NCI-H187 (cell line): ENCODE results near the gene TSC1.
"Not testable (repeated sequence)": the region's sequence is repeated elsewhere in the genome, so short reads cannot be mapped to it uniquely, and the experiment has no call there.

Experiments
- DNase-seq, 2 experiments: peaks; one replicate each; lab custom pipeline; 2025; lab: John Stamatoyannopoulos, UW

Gene TSC1

GRCh38 chr9:132944294-132945185 is at the start of gene TSC1:
Gene TSC1, minus strand, starts transcription at chr9:132944616. Its CDS starts 15,744 bp downstream, at chr9:132928872.
- peak; percentile 50 to 81 for DNase-seq

DNA sequence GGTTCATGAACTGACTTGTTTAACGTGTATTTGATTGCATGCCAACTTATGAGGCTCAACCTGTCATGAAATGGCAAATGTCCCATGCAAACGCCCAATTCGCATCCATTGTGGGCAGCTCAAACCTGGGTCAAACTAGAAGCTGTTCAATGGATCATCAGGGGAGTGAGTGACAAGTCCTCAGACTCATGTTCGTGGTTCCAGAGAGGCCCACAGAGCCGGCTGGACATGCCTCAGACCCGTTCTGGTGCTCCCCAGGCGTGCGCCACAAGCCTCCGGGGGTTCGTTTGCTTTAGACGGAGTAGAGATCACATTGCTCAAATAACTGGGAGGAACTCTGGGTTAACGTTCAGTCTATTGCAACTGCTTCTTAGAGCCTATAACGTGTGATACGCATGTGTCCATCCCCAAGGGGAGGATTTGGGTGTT is 49.1 kb upstream of the TSC1 start:
- no peak for DNase-seq

GRCh38 chr9:132991351-132992300 is 47.2 kb upstream of the TSC1 start:
- DNase-seq, result no peak

DNA sequence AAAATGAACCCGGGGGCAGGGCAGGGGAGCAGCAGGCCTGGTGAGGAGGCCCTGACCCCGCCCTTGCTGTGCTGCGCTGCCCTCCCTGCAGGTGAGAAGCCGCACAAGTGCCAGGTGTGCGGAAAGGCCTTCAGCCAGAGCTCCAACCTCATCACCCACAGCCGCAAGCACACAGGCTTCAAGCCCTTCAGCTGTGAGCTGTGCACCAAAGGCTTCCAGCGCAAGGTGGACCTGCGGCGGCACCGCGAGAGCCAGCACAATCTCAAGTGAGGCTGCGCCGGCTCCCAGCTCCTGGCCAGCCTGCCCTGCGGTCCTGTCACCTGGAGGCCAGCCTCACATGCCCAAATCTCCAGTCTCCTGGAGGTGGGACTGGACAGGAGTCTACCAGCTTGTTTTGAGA is 46.4 kb upstream of the TSC1 start:
- no peak for DNase-seq

DNA sequence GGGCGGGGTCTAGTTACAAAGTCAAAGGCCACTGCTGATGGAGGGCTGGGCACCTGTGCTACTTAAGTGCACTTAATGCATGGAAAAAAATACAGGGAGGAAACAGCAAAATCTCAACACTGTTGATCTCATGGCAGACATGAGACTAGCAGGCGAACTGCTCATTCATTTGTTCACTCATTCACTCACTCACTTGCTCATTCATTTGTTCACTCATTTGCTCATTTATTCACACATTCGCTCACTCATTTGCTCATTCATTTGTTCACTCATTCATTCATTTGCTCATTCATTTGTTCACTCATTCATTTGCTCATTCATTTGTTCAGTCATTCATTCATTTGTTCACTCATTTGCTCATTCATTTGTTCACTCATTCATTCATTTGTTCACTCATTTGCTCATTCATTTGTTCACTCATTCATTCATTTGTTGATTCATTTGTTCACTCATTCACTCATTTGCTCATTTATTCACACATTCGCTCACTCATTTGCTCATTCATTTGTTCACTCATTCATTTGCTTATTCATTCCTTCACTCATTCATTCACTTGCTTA is 45.7 kb upstream of the TSC1 start:
- DNase-seq, result not testable (repeated sequence)

- no peak for DNase-seq
These were observed 45.1 kb upstream of the TSC1 start for GRCh38 chr9:132989414-132989996.

GRCh38 chr9:132989014-132989310 is 44.5 kb upstream of the TSC1 start:
- DNase-seq, result no peak

DNA sequence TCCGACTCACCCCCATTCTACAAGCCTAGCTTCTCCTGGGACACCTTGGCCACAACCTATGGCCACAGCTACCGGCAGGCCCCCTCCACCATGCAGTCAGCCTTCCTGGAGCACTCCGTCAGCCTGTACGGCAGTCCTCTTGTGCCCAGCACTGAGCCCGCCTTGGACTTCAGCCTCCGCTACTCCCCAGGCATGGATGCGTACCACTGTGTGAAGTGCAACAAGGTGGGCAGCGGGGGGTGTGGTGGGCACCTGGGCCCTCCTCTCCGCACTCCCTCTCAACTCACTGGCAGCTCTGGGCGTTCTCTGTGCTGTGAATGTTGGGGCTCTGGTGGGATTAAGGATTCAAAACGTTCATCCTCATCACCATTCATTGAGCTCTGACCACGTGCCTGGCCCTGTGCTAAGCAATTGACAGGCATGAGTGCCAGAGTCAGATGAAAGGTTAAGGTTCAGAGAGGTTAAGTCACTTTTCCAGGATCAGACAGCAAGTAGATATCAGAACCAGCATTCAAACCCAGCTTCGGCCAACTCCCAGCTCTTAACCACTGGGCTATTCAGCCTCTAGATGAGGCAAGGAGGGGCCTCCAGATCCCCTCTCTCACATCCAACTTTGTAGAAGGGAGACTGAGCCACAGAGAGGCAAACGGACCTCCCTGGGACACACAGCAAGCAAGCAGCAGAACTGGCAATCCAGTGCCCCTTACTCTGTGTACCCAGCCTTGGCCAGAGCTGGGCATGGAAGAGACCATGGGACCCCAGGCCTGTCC is 44.0 kb upstream of the TSC1 start:
- DNase-seq, result no peak

- DNase-seq, result no peak
These were observed 42.5 kb upstream of the TSC1 start for GRCh38 chr9:132986640-132987620.

GRCh38 chr9:132986114-132986513 is 41.7 kb upstream of the TSC1 start:
- no peak for DNase-seq

- no peak for DNase-seq
These were observed 41.1 kb upstream of the TSC1 start for GRCh38 chr9:132985489-132985888.

GRCh38 chr9:132985071-132985350 is 40.6 kb upstream of the TSC1 start:
- no peak for DNase-seq

GRCh38 chr9:132984202-132985070 is 40.0 kb upstream of the TSC1 start:
- DNase-seq, result no peak

DNA sequence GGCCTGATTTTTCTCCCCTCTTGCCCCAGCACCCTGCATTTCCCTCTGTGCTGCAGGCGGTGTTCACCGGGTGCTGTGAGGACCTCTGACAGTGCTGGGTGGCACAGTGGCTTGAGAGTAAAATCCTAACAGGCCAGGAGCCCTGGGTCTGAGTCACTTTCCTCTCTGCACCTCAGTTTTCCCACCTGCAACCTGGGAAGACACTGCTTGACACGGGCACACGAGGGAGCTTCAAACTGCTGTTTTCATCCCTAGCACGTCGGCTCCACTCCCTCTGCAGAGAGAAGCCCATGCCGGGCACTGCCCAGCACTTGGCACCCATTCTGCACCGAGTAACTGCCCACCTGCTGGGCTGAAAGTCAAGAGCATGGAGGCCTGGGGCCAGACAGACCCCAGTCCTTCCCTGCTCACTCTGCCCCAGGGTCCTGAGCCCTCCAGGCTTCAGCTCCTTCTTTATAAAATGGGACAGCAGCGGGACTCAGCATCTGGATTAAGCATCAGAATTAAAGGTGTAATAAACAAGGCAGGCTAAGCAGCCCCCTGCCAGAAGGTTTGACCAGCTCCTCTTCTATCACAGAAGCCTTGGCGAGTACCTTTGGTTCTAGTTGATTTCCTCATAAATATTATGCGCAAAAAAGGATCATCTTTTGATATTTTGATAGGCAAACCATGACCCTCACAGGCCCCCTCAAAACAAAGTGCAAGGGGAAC is 39.2 kb upstream of the TSC1 start:
- DNase-seq, result no peak

DNA sequence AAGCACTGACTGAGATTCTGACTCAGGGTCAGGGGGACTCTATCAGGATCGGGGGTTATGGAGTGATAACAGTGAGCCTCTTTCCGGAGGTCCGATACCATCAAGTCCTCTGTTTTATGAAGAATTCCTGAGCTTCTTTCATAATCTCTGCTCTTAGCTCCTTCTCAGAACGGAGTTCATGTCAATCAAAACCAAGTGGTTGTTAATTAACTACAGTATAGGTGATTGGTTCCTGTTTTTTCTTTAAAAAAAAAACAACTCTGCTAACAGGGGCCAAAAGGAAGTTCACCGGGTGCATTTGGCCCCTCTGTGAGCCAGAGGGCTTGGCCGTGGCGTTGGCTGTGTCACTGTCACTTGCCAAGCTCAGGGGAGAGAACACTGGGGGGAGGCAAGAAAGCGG is 38.0 kb upstream of the TSC1 start:
- no peak for DNase-seq

DNA sequence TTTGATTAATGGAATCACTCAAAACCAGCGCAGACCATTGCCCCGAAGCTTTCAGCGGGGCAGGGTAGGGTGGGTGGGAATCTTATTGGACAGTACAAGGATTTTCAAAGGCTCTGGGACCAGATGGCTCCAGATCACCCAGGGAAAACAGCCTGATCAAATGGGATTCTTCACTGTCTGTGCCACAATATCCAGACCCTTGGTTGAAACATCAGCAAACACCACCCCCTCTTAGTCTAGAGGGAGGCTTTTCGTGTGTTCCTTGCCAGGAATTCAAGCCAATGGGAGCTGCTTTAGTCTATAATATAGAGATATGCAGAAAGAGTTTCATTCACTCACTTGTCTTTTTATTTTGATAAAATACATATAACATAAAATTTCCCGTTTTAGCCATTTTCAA is 35.7 kb upstream of the TSC1 start:
- DNase-seq, result no peak

DNA sequence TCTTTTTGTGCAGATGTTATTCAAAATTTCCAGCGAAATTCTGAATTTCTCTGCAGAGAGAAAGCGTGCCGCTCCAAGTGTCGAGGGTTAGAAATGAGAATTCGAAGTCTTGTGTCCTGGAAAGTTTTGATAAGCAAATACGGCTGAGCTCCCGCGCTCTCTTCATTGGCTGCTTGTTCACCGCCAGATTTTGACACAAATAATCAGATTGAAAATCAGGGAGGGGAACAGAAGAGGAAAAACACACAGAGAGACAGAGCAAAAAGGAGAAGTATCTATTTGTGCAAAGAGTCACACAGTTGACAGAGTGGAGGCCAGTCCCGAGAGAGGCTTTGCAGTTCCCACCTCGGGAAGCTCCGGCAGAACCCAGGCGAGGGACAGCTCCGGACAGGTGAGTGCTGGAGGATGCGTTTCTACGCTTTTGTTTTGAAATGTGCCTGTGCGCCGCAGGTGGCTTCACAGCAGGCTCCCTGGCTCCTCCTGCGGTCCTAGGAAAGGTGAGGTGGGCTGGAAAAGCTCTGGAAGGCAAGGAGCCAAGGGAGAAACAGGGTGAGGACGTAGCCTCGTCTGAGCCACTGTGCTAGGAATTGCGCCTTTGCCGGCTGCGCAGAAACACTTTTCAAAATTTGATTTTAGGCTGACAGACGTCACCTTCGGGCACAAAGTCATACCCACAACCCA is 34.2 kb upstream of the TSC1 start, which contains the start of gene GFI1B:
Gene GFI1B (plus strand): TSS at position 244 of the 681 bp plus-strand sequence. CDS start 7,985 bp downstream, outside the sequence.
- no peak for DNase-seq

GRCh38 chr9:132978112-132978450 is 33.7 kb upstream of the TSC1 start:
- no peak for DNase-seq
